Neutrophil (primary cell): ENCODE results near the gene LOX.

Experiments
- H3K27ac ChIP-seq: fragments of 200-600 bp; sonication (generic); 2 replicates; pipeline ENCODE4 v1.5.1; 2016; ENCODE audit warnings: mild to moderate bottlenecking, moderate library complexity
- H3K27me3 ChIP-seq: fragments of 200-600 bp; sonication (generic); 2 replicates; pipeline ENCODE4 v1.6.0; 2016; ENCODE audit warnings: mild to moderate bottlenecking
- H3K36me3 ChIP-seq: fragments of 200-600 bp; sonication (generic); 2 replicates; pipeline ENCODE4 v1.5.1; 2017
- H3K4me1 ChIP-seq, 2 experiments: fragments of 200-600 bp in 1 of 2; sonication (generic) in 1 of 2; 1 replicate in 1 of 2; 2 replicates in 1 of 2; pipeline versions ENCODE4 v1.5.1 to v1.6.1; 2013 to 2016; ENCODE audit warnings: low read depth in 1 of 2, low read length in 1 of 2, mild to moderate bottlenecking in 1 of 2, moderate library complexity in 1 of 2; ENCODE audit not compliant: control insufficient read depth in 1 of 2, insufficient read depth in 1 of 2
- H3K4me3 ChIP-seq, 2 experiments: fragments of 200-600 bp in 1 of 2; sonication (generic) in 1 of 2; 1 replicate in 1 of 2; 2 replicates in 1 of 2; pipeline ENCODE4 v1.5.1; 2013 to 2016; ENCODE audit warnings: low read depth in 1 of 2, low read length in 1 of 2, mild to moderate bottlenecking in 1 of 2, moderate library complexity in 1 of 2
- H3K9me3 ChIP-seq: fragments of 200-600 bp; sonication (generic); 2 replicates; pipeline ENCODE4 v1.5.1; 2016
- TF ChIP-seq, protein P1 (sequence below): fragments of 200-600 bp; sonication (generic); IDR thresholded peaks from 2 replicates; pipeline ENCODE4 v1.5.1; 2016; ENCODE audit warnings: antibody characterized with exemption

The LOX gene

DNA sequence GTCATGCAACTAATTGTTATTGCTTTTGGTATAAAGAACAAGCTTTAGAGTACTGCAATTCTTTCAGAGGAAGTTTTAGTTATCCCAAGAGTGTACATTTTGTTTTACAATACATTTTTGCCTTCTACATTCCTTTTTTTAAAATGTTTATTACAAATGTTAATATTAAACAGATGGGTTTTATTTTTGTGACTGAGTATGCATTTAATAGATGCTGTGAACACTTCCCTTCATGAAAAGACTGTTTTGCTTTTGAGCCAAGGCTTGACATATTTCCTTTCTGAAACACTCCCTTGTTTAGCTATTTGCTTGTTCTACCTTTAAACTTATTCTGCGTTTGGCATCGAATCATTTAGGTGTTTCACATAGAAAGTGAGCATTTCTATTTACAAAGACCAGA, 36.4 kb upstream of the LOX start:
- Histone ChIP-seq H3K4me3 (no peak overlapping the region), H3K36me3 (no peaks in the 10 kb centered on the region), H3K4me1 (no peaks in the 10 kb centered on the region), H3K9me3 (no peaks in the 10 kb centered on the region), H3K27ac (no peak overlapping the region), H3K27me3 (no peaks in the 10 kb centered on the region)
- TF ChIP-seq, protein P1, sequence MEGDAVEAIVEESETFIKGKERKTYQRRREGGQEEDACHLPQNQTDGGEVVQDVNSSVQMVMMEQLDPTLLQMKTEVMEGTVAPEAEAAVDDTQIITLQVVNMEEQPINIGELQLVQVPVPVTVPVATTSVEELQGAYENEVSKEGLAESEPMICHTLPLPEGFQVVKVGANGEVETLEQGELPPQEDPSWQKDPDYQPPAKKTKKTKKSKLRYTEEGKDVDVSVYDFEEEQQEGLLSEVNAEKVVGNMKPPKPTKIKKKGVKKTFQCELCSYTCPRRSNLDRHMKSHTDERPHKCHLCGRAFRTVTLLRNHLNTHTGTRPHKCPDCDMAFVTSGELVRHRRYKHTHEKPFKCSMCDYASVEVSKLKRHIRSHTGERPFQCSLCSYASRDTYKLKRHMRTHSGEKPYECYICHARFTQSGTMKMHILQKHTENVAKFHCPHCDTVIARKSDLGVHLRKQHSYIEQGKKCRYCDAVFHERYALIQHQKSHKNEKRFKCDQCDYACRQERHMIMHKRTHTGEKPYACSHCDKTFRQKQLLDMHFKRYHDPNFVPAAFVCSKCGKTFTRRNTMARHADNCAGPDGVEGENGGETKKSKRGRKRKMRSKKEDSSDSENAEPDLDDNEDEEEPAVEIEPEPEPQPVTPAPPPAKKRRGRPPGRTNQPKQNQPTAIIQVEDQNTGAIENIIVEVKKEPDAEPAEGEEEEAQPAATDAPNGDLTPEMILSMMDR, result no peak

DNA sequence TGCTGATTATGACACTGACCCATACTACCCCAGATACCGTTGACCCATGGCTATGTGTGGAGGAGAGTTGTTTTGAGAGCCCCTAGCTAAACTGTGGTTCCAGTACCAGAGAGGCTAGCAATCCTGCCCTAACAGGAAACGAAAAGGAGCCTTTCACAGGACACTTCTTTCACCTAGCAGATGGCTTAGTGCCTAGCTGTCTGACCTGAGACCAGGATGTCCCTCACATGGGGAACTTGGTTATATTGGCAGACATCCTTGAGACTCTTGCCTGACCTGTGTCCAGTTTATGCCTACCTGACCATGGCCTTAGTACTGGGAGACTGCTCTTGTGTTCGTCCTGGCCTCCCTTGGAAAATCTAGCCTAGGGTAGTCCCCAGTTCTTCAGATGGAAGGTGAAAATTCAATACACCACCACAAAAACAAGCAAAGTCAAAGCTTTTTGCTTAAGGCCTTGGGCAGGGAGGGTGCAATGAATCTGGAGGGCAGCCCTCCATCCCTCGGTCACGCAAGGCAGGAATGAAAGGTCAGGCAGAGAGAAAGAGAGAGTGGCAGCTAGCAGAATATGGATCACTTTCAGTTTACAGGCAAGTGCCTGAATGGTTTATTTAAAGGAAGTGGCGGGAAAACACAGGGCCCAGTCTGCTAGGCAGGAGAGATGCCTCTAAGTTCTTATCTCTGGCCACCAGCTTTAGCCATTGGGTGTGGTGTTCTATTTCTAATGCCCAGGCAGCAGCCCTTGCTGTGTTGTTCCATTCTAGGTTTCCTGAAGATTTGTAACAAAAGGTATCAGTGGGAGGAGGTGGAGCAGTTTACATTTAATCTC, 34.9 kb upstream of the LOX start:
- no peak overlapping the region for H3K27ac ChIP-seq
- H3K36me3 ChIP-seq, result no peaks in the 10 kb centered on the region
- H3K27me3 ChIP-seq, result no peaks in the 10 kb centered on the region
- H3K9me3 ChIP-seq, result no peaks in the 10 kb centered on the region
- H3K4me3 ChIP-seq, result no peak overlapping the region
- TF ChIP-seq, protein P1, result no peak
- H3K4me1 ChIP-seq, result no peaks in the 10 kb centered on the region

DNA sequence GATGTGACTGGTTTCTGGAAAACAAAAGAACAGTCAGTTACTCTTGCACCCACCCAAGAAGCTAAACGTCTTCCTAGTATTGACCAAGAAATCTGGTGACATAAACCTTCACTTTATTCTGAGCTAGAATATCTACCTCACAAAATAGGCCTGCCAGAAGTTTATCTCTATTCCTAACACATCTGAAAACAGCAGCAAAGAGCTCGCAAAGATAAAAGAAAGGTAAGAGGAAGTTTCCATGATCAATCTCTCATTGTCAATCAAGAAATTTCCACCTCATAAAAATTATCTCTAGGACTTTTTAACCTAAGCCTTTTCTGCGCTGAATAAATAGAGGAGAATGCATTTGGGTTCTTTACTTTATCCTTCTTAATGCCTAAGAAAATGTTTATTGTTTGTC, 34.0 kb upstream of the LOX start:
- TF ChIP-seq, protein P1, result no peak
- Histone ChIP-seq H3K27ac (no peak overlapping the region), H3K4me1 (no peaks in the 10 kb centered on the region), H3K36me3 (no peaks in the 10 kb centered on the region), H3K9me3 (no peaks in the 10 kb centered on the region), H3K27me3 (no peaks in the 10 kb centered on the region), H3K4me3 (no peak overlapping the region)

DNA sequence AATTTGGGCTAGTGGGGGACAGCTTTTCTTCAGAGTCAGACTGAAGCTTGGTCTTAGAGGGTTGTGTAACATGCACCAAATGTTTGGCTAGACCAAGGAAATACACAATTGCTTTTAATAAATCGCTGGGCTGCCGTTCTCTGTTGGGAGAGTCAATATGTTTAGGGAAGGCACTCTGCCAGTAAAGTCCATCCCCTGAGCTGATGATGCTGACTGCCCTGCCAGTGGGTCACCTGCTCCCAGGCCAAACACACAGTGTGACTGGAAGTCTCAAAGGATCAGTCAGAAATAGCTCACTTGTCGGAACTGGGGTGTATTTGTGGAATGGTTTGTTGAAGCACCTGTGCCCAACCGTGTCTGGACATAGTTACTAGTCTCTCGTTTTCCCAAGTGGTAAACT, 33.4 kb upstream of the LOX start:
- TF ChIP-seq, protein P1, result no peak
- Histone ChIP-seq H3K27me3 (no peaks in the 10 kb centered on the region), H3K4me3 (no peak overlapping the region), H3K4me1 (no peaks in the 10 kb centered on the region), H3K36me3 (no peaks in the 10 kb centered on the region), H3K27ac (no peak overlapping the region), H3K9me3 (no peaks in the 10 kb centered on the region)

DNA sequence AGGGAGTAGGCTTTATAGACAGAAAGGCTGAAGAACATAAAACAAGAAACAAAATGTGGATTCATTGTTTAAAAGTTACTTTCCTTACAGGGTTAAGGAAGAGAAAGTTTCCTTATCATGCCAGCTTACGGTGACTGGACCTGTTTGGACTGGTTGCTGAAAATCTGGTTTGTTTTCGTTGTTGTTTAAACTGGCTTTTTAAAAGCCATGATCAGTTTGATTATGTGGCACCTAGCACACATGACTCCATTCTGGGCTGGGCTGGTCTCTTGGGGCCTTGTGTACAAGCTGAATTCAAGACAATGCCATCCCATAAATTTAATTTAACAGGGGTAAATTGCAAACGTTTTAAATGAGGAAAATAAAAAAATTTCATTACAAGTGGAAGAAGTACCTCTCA, 32.9 kb upstream of the LOX start:
- Histone ChIP-seq H3K9me3 (no peaks in the 10 kb centered on the region), H3K27ac (no peak overlapping the region), H3K36me3 (no peaks in the 10 kb centered on the region), H3K4me3 (no peak overlapping the region), H3K4me1 (no peaks in the 10 kb centered on the region), H3K27me3 (no peaks in the 10 kb centered on the region)
- TF ChIP-seq, protein P1, result no peak
